SK-N-SH (cell line): ENCODE data around the gene SHANK2. TPM values are rescaled to one million over a fixed set of nuclear protein-coding genes. Genes with fewer than 3 reads are reported as not detected.

Experiments
- CTCF ChIA-PET: fragments of 300-600, 350-600 bp; formaldehyde crosslinking; extraction: SDS; loops from one replicate; lab custom pipeline; 2021; lab: Yijun Ruan, JAX
- POLR2A ChIA-PET: fragments of 350-600 bp; sonication (Branson Sonifier 250); formaldehyde crosslinking; extraction: SDS; loops from one replicate; lab custom pipeline; 2020; ENCODE audit warnings: antibody characterized with exemption, inconsistent platforms; lab: Yijun Ruan, JAX
- DNase-seq: peaks from one replicate; pipeline ENCODE4 v3.0.0; 2012
- H2AFZ ChIP-seq: fragments of 200-600 bp; sonication (generic); 2 replicates; pipeline ENCODE4 v1.8.1; 2016; ENCODE audit warnings: antibody characterized with exemption, mild to moderate bottlenecking, low read depth
- H3F3A ChIP-seq: fragments of 200-600 bp; sonication (generic); replicated peaks from 2 replicates; pipeline ENCODE3; 2016; ENCODE audit warnings: antibody characterized with exemption, mild to moderate bottlenecking; ENCODE audit not compliant: insufficient read depth
- H3K27ac ChIP-seq, 2 experiments: fragments of 200-500 bp in 1 of 2; fragments of 200-600 bp in 1 of 2; sonication (Bioruptor generic) in 1 of 2; sonication (generic), shearing (Covaris generic) in 1 of 2; 2 replicates each; pipeline versions ENCODE4 v1.5.1 to v1.6.1; 2014 to 2016; ENCODE audit warnings: low read depth in 2 of 2, inconsistent platforms in 1 of 2, low read length in 1 of 2, mild to moderate bottlenecking in 1 of 2, mixed read lengths in 1 of 2
- H3K27me3 ChIP-seq: fragments of 200-600 bp; sonication (generic), shearing (Covaris generic); 2 replicates; pipeline ENCODE4 v1.6.1; 2016; ENCODE audit warnings: mixed run types; ENCODE audit not compliant: insufficient read depth
- H3K36me3 ChIP-seq, 2 experiments: fragments of 200-500 bp in 1 of 2; fragments of 200-600 bp in 1 of 2; sonication (Bioruptor generic) in 1 of 2; sonication (generic) in 1 of 2; replicated peaks in 1 of 2; 2 replicates each; pipeline versions ENCODE3 to v1.5.1; 2014 to 2016; ENCODE audit warnings: low read length in 1 of 2, mild to moderate bottlenecking in 1 of 2; ENCODE audit not compliant: insufficient read depth in 2 of 2, control insufficient read depth in 1 of 2
- H3K4me1 ChIP-seq, 2 experiments: fragments of 200-500 bp in 1 of 2; fragments of 200-600 bp in 1 of 2; sonication (Bioruptor generic) in 1 of 2; sonication (generic), shearing (Covaris generic) in 1 of 2; 2 replicates each; pipeline versions ENCODE4 v1.5.1 to v1.6.1; 2014 to 2016; ENCODE audit warnings: low read depth in 1 of 2, low read length in 1 of 2, mixed run types in 1 of 2; ENCODE audit not compliant: insufficient read depth in 2 of 2, control insufficient read depth in 1 of 2
- H3K4me2 ChIP-seq: fragments of 200-600 bp; sonication (generic), shearing (Covaris generic); 2 replicates; pipeline ENCODE4 v1.6.1; 2017; ENCODE audit warnings: mixed run types
- H3K4me3 ChIP-seq, 2 experiments: fragments of 200-500 bp in 1 of 2; fragments of 200-600 bp in 1 of 2; sonication (Bioruptor generic) in 1 of 2; sonication (generic), shearing (Covaris generic) in 1 of 2; 2 replicates each; pipeline versions ENCODE4 v1.5.1 to v1.8.1; 2014 to 2016; ENCODE audit warnings: low read depth in 2 of 2, inconsistent platforms in 1 of 2, low read length in 1 of 2, mild to moderate bottlenecking in 1 of 2, mixed read lengths in 1 of 2, moderate library complexity in 1 of 2
- H3K79me2 ChIP-seq: fragments of 200-600 bp; sonication (generic); 2 replicates; pipeline ENCODE4 v1.8.1; 2017; ENCODE audit warnings: mild to moderate bottlenecking; ENCODE audit not compliant: insufficient read depth
- H3K9ac ChIP-seq: fragments of 200-600 bp; sonication (generic); 2 replicates; pipeline ENCODE4 v1.6.1; 2017; ENCODE audit warnings: mixed run types
- H3K9me2 ChIP-seq: fragments of 200-600 bp; sonication (generic); 2 replicates; pipeline ENCODE4 v1.6.1; 2017; ENCODE audit warnings: mixed run types
- H3K9me3 ChIP-seq: fragments of 200-600 bp; sonication (generic); 2 replicates; pipeline ENCODE4 v1.6.1; 2017; ENCODE audit warnings: mixed run types, mild to moderate bottlenecking, moderate library complexity
- H4K20me1 ChIP-seq: fragments of 200-600 bp; sonication (generic); 2 replicates; pipeline ENCODE4 v1.6.1; 2017; ENCODE audit warnings: mild to moderate bottlenecking, mixed run types; ENCODE audit not compliant: insufficient read depth
- ELF1 ChIP-seq: IDR thresholded peaks from 2 replicates; pipeline ENCODE4 v1.4.0; 2012
- EP300 ChIP-seq, 2 experiments: IDR thresholded peaks; 2 replicates each; pipeline versions ENCODE4 v1.4.0 to v1.6.1; 2012; ENCODE audit warnings: borderline replicate concordance in 1 of 2, low read depth in 1 of 2, low read length in 1 of 2
- EZH2phosphoT487 ChIP-seq: fragments of 200-600 bp; sonication (generic); IDR thresholded peaks from 2 replicates; pipeline ENCODE4 v1.6.1; 2017; ENCODE audit warnings: low read depth, mixed run types, mild to moderate bottlenecking, antibody characterized with exemption, moderate library complexity, borderline replicate concordance
- FOSL2 ChIP-seq: IDR thresholded peaks from 2 replicates; pipeline ENCODE4 v1.4.0; 2012; ENCODE audit warnings: low read depth, mild to moderate bottlenecking, moderate library complexity, borderline replicate concordance
- FOXM1 ChIP-seq: IDR thresholded peaks from 2 replicates; pipeline ENCODE4 v1.4.0; 2012; ENCODE audit warnings: low read depth, mild to moderate bottlenecking
- GABPA ChIP-seq: IDR thresholded peaks from 2 replicates; pipeline ENCODE4 v1.4.0; 2012; ENCODE audit warnings: low read depth, mild to moderate bottlenecking
- IRF3 ChIP-seq: fragments of 150-350 bp; IDR thresholded peaks from 2 replicates; pipeline ENCODE4 v1.6.1; 2016; ENCODE audit warnings: mild to moderate bottlenecking, low read depth, low read length
- MAX ChIP-seq: IDR thresholded peaks from 2 replicates; pipeline ENCODE4 v1.4.0; 2012; ENCODE audit warnings: low read depth
- MEF2A ChIP-seq: IDR thresholded peaks from 2 replicates; pipeline ENCODE4 v1.4.0; 2012; ENCODE audit warnings: low read depth, borderline replicate concordance
- NFIC ChIP-seq: IDR thresholded peaks from 2 replicates; pipeline ENCODE4 v1.4.0; 2012; ENCODE audit warnings: borderline replicate concordance
- PBX3 ChIP-seq: IDR thresholded peaks from 2 replicates; pipeline ENCODE4; 2012
- POLR2AphosphoS5 ChIP-seq: IDR thresholded peaks from 2 replicates; pipeline ENCODE4 v1.6.1; 2012; ENCODE audit warnings: low read depth, low read length
- RCOR1 ChIP-seq: fragments of 150-350 bp; IDR thresholded peaks from 2 replicates; pipeline ENCODE4 v1.6.1; 2017; ENCODE audit warnings: antibody characterized with exemption, low read length
- RXRA ChIP-seq: IDR thresholded peaks from 2 replicates; pipeline ENCODE4 v1.4.0; 2012; ENCODE audit warnings: low read depth, mild to moderate bottlenecking, borderline replicate concordance
- SIN3A ChIP-seq: IDR thresholded peaks from 2 replicates; pipeline ENCODE4 v1.6.1; 2012; ENCODE audit warnings: low read depth, mild to moderate bottlenecking, low read length, moderate library complexity, borderline replicate concordance
- SMC3 ChIP-seq: IDR thresholded peaks from 2 replicates; pipeline ENCODE4 v1.6.1; 2012; ENCODE audit warnings: low read depth, low read length, improper control_type of control experiment
- TAF1 ChIP-seq: IDR thresholded peaks from 2 replicates; pipeline ENCODE4 v1.6.1; 2012; ENCODE audit warnings: low read depth, mild to moderate bottlenecking, low read length, moderate library complexity, borderline replicate concordance
- USF1 ChIP-seq: IDR thresholded peaks from 2 replicates; pipeline ENCODE4 v1.4.0; 2012; ENCODE audit warnings: low read depth, borderline replicate concordance
- USF2 ChIP-seq: fragments of 150-350 bp; IDR thresholded peaks from 2 replicates; pipeline ENCODE4 v1.6.1; 2017; ENCODE audit warnings: antibody characterized with exemption, low read length, low read depth, borderline replicate concordance
- YY1 ChIP-seq: IDR thresholded peaks from 2 replicates; pipeline ENCODE4 v1.4.0; 2012; ENCODE audit warnings: low read depth, mild to moderate bottlenecking
- WGBS: methylation state at CpG from one replicate; pipeline ENCODE4 v1.1.6; 2017; ENCODE audit warnings: low lambda C conversion rate; 5-methylcytosine and 5-hydroxymethylcytosine counted together
- polyA plus RNA-seq, 3 experiments: library from polyadenylated mRNA; depleted of rRNA; stranded (reverse); fragments of >200 nt; gene quantifications; 2 replicates each; pipeline ENCODE4 v1.2.3, GENCODE V29; 2012

SHANK2 gene
- polyA plus RNA-seq, 1 of the 3 experiments (the other 2 are of a cell fraction), result under 0.01 TPM

GRCh38 chr11:71248656-71249055, 3.7 kb downstream of the SHANK2 start:
- Histone ChIP-seq H3K4me1 (peaks cover 0 to 3% of the 10 kb centered on the region in 2 experiments; a peak in 1 of 4 replicates), H3K4me2 (no peak overlapping the region), H3K27me3 (no peaks in the 10 kb centered on the region), H3K9ac (no peak overlapping the region), H3K79me2 (no peaks in the 10 kb centered on the region), H3K36me3 (no peaks in the 10 kb centered on the region), H2AFZ (no peak overlapping the region), H3F3A (no peaks in the 10 kb centered on the region), H3K4me3 (no peak overlapping the region), H3K9me3 (no peaks in the 10 kb centered on the region), H4K20me1 (no peaks in the 10 kb centered on the region), H3K9me2 (no peaks in the 10 kb centered on the region), H3K27ac (no peak overlapping the region)
- WGBS, result 66% methylated on average over 9 of the region's 9 CpGs
- ChIA-PET CTCF (no interaction called here), POLR2A (no interaction called here)
- DNase-seq, result peak; percentile 5
- TF ChIP-seq ELF1 (no peak), SIN3A (no peak), FOXM1 (no peak), EZH2phosphoT487 (no peak), SMC3 (no peak), EP300 (IDR thresholded peaks at IDR 0.05; ENCODE audit: borderline replicate concordance in 1 of 2, low read depth in 1 of 2, low read length in 1 of 2) (no peak), IRF3 (no peak), MEF2A (no peak), USF1 (no peak), USF2 (no peak), RXRA (no peak), NFIC (no peak), GABPA (no peak), FOSL2 (no peak), MAX (no peak), TAF1 (no peak), PBX3 (no peak), YY1 (no peak), POLR2AphosphoS5 (no peak), RCOR1 (no peak)
